Dermis microvascular lymphatic vessel endothelial cell (primary cell): Measurements from ENCODE around the gene GPR32. TPM values are rescaled to one million over a fixed set of nuclear protein-coding genes. Genes with fewer than 3 reads are reported as not detected.
"Not testable (repeated sequence)": the region's sequence is repeated elsewhere in the genome, so short reads cannot be mapped to it uniquely, and the experiment has no call there.

Experiments
- DNase-seq, 2 donors: peaks; one replicate each; pipeline versions ENCODE4 v3.0.0 to v3.0.0-alpha.2; 2010; ENCODE audit warnings: low read depth in 2 of 2
- total RNA-seq: library from RNA; depleted of rRNA; stranded (reverse); fragments of >200 nt; gene quantifications from 2 replicates; pipeline ENCODE4 v1.2.1, GENCODE V29; 2014

The GPR32 gene, protein sequence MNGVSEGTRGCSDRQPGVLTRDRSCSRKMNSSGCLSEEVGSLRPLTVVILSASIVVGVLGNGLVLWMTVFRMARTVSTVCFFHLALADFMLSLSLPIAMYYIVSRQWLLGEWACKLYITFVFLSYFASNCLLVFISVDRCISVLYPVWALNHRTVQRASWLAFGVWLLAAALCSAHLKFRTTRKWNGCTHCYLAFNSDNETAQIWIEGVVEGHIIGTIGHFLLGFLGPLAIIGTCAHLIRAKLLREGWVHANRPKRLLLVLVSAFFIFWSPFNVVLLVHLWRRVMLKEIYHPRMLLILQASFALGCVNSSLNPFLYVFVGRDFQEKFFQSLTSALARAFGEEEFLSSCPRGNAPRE
- not detected in 2 replicates for total RNA-seq

- not testable (repeated sequence) for DNase-seq
Observed at GRCh38 chr19:50770164-50770563, at the start of gene GPR32. GPR32 (plus strand) TSS chr19:50770464; CDS start chr19:50770601, 137 bp downstream.

- DNase-seq: no peak
Observed at GRCh38 chr19:50720921-50721381, 49.3 kb upstream of the GPR32 start.

DNA sequence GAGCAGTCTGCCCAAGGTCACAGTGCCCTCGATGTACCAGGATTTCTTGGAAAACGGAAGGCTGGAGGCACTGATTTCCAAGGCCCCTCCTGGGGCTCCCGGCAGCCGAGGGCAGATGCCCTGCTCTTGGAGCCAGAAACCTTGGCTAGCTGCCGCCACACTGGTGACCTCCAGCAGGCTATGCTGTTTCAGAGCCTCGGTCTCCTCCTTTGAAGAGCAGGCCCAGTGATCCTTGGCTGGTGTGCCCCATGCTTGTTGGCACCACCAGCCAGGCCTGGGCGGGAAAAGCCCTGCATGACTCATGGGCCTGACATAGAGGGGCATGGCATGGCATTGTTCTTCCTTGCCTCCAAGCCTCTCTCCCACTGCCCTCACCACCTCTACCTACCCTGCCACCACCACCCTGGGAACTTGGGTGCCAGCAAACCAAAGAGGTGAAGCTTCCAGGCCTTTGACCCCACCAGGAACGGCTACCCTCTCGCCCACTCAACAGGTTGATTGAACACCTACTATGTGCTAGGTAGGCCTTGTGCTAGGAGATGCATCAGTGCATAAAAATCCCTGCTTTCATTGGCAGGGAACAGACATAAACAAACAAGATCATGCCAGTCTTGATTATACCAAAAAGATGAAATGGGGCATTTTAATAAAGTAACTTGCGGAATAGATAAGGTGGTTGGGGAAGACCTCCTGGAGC lies 48.7 kb upstream of the GPR32 start:
- no peak for DNase-seq

DNA sequence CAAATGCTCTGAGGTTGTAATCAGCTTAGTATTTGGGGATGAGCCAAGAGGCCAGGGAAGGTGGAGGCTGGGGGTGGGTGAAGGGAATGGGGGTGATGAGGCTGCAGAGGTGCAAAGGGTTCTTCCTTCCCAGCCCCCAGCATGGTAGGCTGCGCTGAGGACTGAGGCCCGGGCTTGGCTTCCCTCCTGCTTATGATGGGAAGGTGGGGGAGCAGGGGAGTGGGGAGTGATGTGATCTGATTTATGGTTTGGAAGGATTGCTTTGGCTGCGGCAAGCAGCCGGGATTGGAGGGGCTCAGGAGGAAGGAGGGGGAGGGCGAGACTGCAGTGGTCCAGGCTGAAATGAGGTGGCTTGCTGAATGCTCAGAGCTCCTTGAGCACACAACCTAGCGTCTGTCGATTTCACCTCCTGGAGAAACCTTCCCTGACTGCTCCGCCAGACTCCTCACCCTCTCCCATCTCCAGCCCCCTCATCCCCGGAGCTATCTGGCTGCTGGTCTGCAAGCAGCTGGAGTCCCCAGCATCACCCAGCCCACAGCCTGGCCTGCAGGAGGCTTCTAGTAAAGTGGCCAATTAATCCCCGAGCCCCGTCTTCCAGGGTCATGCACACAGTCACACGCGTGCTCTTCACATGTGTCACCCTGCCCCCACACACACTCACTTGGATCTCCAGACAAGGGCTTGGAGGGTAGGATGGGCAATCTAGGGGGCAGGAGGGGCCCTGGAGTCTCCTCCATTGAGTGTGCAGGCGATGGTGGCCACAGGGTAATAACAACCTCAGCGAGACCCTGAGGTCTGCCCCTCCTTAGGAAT lies 47.9 kb upstream of the GPR32 start:
- no peak for DNase-seq

DNA sequence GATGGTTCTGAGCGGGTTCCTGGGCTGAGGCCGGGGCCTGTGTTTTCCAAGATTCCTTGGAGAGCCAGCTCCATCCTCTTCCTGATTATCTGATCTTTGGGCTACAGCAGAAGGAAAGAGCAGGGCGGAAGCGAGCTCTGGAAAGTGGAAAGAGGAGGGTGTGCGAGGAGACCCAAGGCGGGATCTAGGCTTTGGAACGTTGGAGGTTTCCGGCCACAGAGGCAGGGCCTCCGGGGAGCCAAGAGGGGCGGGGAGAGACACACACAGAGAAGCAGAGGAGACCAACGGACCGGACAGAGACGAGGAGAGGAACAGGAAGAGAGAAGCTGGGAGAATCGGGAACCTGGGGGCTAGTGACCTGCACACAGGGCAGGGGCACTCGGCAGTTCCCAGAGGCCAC lies 47.2 kb upstream of the GPR32 start, which contains the start of gene CLEC11A:
CLEC11A (plus strand) TSS at position 296 of the 400 bp plus-strand sequence. CDS start 162 bp downstream, outside the sequence.
- DNase-seq: no peak

- DNase-seq: no peak
Observed at GRCh38 chr19:50723735-50724521, 46.3 kb upstream of the GPR32 start.

DNA sequence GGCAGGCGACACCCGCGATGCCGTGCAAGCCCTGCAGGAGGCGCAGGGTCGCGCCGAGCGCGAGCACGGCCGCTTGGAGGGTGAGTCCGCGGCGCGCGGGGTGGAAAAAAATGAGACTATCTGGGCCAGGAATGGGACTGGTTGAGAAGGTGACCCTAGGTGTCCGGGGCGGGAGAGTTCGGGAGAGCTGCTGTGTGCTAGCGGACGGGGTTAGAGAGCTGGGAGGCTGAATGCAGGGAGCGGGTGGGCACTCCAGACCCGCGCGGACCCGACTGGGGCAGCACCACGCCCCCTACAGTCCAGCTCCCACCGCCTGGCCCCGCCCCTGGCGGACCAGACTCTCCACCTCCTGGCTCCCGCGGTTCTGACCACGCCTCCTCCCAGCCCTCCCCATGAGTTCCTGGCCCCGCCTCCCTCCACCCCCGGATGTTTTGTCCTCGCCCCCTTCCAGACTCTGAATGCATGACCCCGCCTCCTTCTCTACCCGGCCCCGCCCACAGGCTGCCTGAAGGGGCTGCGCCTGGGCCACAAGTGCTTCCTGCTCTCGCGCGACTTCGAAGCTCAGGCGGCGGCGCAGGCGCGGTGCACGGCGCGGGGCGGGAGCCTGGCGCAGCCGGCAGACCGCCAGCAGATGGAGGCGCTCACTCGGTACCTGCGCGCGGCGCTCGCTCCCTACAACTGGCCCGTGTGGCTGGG lies 45.6 kb upstream of the GPR32 start:
- peak; percentile 98 to 100 for DNase-seq

DNA sequence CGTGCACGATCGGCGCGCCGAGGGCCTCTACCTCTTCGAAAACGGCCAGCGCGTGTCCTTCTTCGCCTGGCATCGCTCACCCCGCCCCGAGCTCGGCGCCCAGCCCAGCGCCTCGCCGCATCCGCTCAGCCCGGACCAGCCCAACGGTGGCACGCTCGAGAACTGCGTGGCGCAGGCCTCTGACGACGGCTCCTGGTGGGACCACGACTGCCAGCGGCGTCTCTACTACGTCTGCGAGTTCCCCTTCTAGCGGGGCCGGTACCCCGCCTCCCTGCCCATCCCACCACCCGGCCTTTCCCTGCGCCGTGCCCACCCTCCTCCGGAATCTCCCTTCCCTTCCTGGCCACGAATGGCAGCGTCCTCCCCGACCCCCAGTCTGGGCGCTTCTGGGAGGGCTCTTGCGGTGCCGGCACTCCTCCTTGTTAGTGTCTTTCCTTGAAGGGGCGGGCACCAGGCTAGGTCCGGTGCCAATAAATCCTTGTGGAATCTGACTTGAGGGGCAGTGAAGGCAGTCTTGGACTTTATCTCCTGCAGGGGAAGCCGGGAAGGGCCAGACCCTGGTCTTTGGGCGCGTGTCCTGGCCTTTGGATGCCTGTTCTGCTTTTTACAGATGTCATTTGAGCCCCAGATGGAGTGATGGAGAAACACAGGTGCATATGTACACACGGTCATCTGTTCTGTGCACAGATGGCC lies 44.9 kb upstream of the GPR32 start:
- no peak for DNase-seq

GRCh38 chr19:50725911-50726230 lies 44.4 kb upstream of the GPR32 start:
- no peak for DNase-seq

GRCh38 chr19:50728084-50728737 lies 42.1 kb upstream of the GPR32 start:
- peak; percentile 63 to 86 for DNase-seq

DNA sequence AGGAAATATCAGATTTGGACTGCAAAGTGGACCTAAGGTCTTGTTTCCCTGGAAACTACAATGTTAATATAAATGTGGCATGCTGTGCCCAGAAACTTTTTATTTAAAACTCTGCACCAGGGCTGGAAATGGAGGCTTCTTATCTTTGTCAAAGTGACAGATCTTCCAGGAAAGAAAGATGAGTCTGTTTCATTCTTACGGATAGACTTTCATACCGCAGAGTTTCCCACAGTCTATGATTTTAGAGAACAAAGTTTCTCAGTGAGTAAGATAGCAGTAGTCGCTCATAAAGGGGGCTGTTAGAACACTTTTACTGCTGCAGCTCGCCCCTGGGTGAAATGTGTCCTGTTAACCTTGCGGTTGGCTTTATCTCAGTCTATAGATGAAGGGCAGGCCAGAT lies 40.4 kb upstream of the GPR32 start:
- no peak for DNase-seq

DNA sequence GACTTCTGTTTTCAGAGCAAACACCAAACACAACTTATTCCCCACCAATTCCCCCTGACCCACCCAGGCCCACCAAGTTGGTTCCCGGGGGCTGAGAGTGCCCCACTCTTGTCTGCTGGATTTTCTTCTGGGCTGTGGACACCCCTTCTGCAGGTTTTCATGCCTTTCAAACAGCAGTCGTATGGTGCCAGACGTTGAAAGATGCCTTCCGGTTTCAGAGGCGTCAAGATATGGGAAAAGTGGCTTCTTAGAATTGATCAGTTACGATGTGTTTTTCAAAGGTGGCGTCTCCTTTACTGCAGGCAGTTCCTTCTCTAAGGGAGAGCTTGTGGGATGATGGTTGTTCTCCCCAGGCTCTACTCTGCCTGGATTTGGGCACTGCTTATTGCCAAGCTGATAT lies 34.4 kb upstream of the GPR32 start:
- no peak for DNase-seq

DNA sequence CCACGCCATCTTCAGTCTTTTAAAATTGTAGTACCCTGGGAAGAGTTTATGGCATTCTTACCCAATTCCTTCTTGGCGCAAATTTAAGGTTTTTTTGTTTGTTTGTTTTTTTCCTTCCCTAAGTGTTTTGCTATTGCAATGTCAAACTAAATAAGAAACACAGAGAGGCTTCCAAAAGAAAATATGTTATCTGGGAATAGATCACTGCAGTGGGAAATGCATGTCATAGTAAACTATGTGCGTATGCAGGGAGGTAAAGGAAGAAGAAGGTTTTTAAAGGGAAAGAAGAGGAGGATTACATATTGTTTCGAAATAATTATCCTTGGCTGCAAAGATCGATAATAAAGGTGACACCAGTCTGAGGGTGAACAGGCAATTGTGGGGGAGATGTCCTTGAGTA lies 33.9 kb upstream of the GPR32 start:
- DNase-seq: no peak

DNA sequence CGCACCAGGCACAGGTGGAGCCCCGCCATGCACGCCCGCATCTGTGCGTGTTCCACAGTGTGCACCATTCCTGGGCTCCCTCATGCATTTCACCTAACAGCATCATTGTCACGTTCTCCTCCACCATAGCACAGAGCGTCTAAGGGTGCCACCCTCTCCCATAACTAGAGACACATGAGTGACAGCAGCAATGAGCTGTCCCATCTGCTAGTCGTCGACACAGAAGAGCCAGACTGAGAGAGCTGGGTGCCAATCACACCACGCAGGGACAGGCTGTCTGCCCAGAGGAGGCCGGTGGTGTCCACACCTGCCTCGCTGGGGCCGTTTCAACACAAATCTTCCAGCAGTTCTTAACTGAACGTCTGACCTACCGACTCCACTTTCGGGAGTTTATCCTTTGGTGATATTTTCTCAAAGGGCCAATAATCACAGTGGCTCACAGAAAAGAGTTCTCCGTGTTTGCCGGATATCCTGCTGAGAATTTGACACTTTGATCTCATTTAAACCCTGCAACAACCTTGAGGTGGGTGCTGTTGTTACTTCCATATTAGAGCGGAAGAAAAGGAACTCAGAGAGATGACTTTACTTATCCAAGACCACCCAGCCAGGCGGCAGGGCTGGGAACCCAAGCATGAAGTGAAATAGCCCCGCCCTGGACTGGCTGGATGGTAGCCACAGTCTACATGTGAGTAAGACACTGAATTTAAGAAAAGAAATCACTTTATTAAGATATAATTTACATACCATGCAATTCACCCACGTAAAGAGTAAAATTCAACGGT lies 30.9 kb upstream of the GPR32 start:
- DNase-seq: no peak

- DNase-seq: no peak
Observed at GRCh38 chr19:50739914-50740426, 30.3 kb upstream of the GPR32 start.

GRCh38 chr19:50741179-50741933 lies 28.9 kb upstream of the GPR32 start:
- DNase-seq: peak; percentile 22 to 53

DNA sequence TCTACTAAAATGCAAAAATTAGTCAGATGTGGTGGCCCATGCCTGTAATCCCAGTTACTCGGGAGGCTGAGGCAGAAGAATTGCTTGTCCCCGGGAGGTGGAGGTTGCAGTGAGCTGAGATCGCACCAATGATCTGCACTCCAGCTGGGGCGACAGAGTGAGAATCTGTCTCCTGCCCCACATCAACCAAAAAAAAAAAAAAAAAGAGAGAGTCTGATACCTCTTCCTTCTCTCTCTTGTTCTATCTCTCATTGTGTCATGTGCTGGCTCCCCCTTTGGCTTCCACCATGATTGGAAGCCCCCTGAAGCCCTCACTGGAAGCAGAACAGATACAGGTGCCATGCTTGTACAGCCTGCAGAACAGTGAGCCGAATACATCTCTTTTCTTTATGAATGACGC lies 26.7 kb upstream of the GPR32 start:
- no peak for DNase-seq

DNA sequence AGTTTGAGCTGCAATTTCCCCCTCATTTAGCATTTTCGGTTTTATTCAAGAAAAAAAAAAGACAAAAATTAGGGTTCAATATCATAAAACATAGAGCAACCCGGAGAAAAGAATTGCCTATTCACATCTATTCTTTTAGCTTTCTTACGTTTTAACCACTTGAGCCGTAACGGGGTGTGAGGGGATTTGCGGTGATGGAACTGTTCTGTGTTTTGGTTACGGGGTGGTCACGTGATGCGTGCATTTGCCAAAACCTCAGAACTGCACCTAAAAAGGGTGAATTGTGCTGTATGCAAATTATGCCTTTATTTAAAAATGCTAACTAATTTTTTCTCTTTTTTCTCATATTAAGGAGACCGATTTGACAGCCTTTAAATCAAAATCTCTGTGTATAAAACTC lies 25.0 kb upstream of the GPR32 start:
- no peak for DNase-seq
